Muscle layer of duodenum (tissue), 2 donors: ENCODE data around the gene PMM2.
"Not testable (repeated sequence)": the region's sequence is repeated elsewhere in the genome, so short reads cannot be mapped to it uniquely, and the experiment has no call there.

Source experiments
- H3K27ac ChIP-seq: one replicate; pipeline ENCODE4 v1.7.0; 2013; ENCODE audit warnings: mild to moderate bottlenecking, low read length
- H3K27me3 ChIP-seq: one replicate; pipeline ENCODE4 v1.7.0; 2013; ENCODE audit warnings: low read depth, mild to moderate bottlenecking, control low read depth, low read length
- H3K36me3 ChIP-seq, 2 donors: one replicate each; pipeline ENCODE4 v1.7.0; 2013; ENCODE audit warnings: low read length in 2 of 2, control low read depth in 1 of 2, mild to moderate bottlenecking in 1 of 2; ENCODE audit not compliant: insufficient read depth in 2 of 2, control insufficient read depth in 1 of 2
- H3K4me1 ChIP-seq, 2 donors: one replicate each; pipeline ENCODE4 v1.7.0; 2013; ENCODE audit warnings: low read length in 2 of 2, mild to moderate bottlenecking in 2 of 2, control low read depth in 1 of 2, moderate library complexity in 1 of 2; ENCODE audit not compliant: insufficient read depth in 2 of 2, control insufficient read depth in 1 of 2
- H3K4me3 ChIP-seq, 2 donors: one replicate each; pipeline ENCODE4 v1.7.0; 2013; ENCODE audit warnings: low read length in 2 of 2, low read depth in 1 of 2, mild to moderate bottlenecking in 1 of 2
- H3K9me3 ChIP-seq, 2 donors: one replicate each; pipeline ENCODE4 v1.7.0; 2013; ENCODE audit warnings: low read length in 2 of 2, control low read depth in 1 of 2, mild to moderate bottlenecking in 1 of 2; ENCODE audit not compliant: control insufficient read depth in 1 of 2
- donor health status: healthy.

PMM2 gene

GRCh38 chr16:8826278-8826879 is 28.7 kb downstream of the PMM2 start:
- Histone ChIP-seq H3K36me3 (peaks cover 25 to 30% of the 10 kb centered on the region in 2 donors), H3K27ac (no peak overlapping the region), H3K4me1 (no peaks in the 10 kb centered on the region), H3K9me3 (no peaks in the 10 kb centered on the region), H3K27me3 (no peaks in the 10 kb centered on the region), H3K4me3 (no peak overlapping the region)

- Histone ChIP-seq H3K27me3 (no peaks in the 10 kb centered on the region), H3K4me3 (no peak overlapping the region), H3K9me3 (no peaks in the 10 kb centered on the region), H3K4me1 (no peaks in the 10 kb centered on the region), H3K27ac (no peak overlapping the region), H3K36me3 (peaks cover 32 to 36% of the 10 kb centered on the region in 2 donors)
Measured at GRCh38 chr16:8828541-8829165, 31.0 kb downstream of the PMM2 start.

GRCh38 chr16:8831450-8831849 is 33.8 kb downstream of the PMM2 start:
- no peak overlapping the region for H3K27ac ChIP-seq
- no peaks in the 10 kb centered on the region for H3K9me3 ChIP-seq
- peaks cover 32 to 36% of the 10 kb centered on the region in 2 donors for H3K36me3 ChIP-seq
- no peaks in the 10 kb centered on the region for H3K27me3 ChIP-seq
- H3K4me1 ChIP-seq, result no peaks in the 10 kb centered on the region
- no peak overlapping the region for H3K4me3 ChIP-seq

GRCh38 chr16:8831871-8832716 is 34.5 kb downstream of the PMM2 start:
- H3K27me3 ChIP-seq, result no peaks in the 10 kb centered on the region
- H3K4me3 ChIP-seq, result no peak overlapping the region
- no peaks in the 10 kb centered on the region for H3K9me3 ChIP-seq
- no peaks in the 10 kb centered on the region for H3K4me1 ChIP-seq
- no peak overlapping the region for H3K27ac ChIP-seq
- H3K36me3 ChIP-seq, result peaks cover 32 to 36% of the 10 kb centered on the region in 2 donors

- Histone ChIP-seq H3K27ac (no peak overlapping the region), H3K36me3 (peaks cover 32 to 36% of the 10 kb centered on the region in 2 donors)
Measured at GRCh38 chr16:8832717-8833105, 35.1 kb downstream of the PMM2 start.

GRCh38 chr16:8836797-8837196 is 39.2 kb downstream of the PMM2 start:
- H3K27ac ChIP-seq, H3K27me3 ChIP-seq, H3K4me3 ChIP-seq, H3K9me3 ChIP-seq, H3K4me1 ChIP-seq: not testable (repeated sequence)
- H3K36me3 ChIP-seq, result peaks cover 10% of the 10 kb centered on the region in 2 donors

More at GRCh38 chr16:8832717-8833105, 35.1 kb downstream of the PMM2 start:
- no peaks in the 10 kb centered on the region for H3K9me3 ChIP-seq
- no peaks in the 10 kb centered on the region for H3K4me1 ChIP-seq
- H3K27me3 ChIP-seq, result no peaks in the 10 kb centered on the region
- no peak overlapping the region for H3K4me3 ChIP-seq

- H3K27me3 ChIP-seq, H3K4me1 ChIP-seq, H3K9me3 ChIP-seq, H3K36me3 ChIP-seq, H3K27ac ChIP-seq, H3K4me3 ChIP-seq: not testable (repeated sequence)
Measured at GRCh38 chr16:8837594-8837993, 40.0 kb downstream of the PMM2 start.

- not testable (repeated sequence) for H3K4me1 ChIP-seq, H3K4me3 ChIP-seq, H3K27ac ChIP-seq, H3K9me3 ChIP-seq, H3K27me3 ChIP-seq, H3K36me3 ChIP-seq
Measured at GRCh38 chr16:8842016-8842415, 44.4 kb downstream of the PMM2 start.

GRCh38 chr16:8843296-8843695 is 45.7 kb downstream of the PMM2 start:
- not testable (repeated sequence) for H3K4me1 ChIP-seq, H3K9me3 ChIP-seq, H3K4me3 ChIP-seq, H3K27me3 ChIP-seq, H3K36me3 ChIP-seq, H3K27ac ChIP-seq

GRCh38 chr16:8845699-8846298 is 48.2 kb downstream of the PMM2 start:
- Histone ChIP-seq H3K9me3 (no peaks in the 10 kb centered on the region), H3K4me1 (peaks cover 0 to 3% of the 10 kb centered on the region in 2 donors), H3K27me3 (no peaks in the 10 kb centered on the region), H3K4me3 (no peak overlapping the region), H3K27ac (no peak overlapping the region), H3K36me3 (peaks cover 13 to 21% of the 10 kb centered on the region in 2 donors)

- H3K4me3 ChIP-seq, result no peak overlapping the region
- H3K4me1 ChIP-seq, result peaks cover 0 to 3% of the 10 kb centered on the region in 2 donors
- no peaks in the 10 kb centered on the region for H3K27me3 ChIP-seq
- H3K9me3 ChIP-seq, result no peaks in the 10 kb centered on the region
- peaks cover 13 to 21% of the 10 kb centered on the region in 2 donors for H3K36me3 ChIP-seq
- H3K27ac ChIP-seq, result no peak overlapping the region
Measured at GRCh38 chr16:8846401-8846932, 48.8 kb downstream of the PMM2 start.
